ENCODE results near the gene SYT7.

The SYT7 gene

DNA sequence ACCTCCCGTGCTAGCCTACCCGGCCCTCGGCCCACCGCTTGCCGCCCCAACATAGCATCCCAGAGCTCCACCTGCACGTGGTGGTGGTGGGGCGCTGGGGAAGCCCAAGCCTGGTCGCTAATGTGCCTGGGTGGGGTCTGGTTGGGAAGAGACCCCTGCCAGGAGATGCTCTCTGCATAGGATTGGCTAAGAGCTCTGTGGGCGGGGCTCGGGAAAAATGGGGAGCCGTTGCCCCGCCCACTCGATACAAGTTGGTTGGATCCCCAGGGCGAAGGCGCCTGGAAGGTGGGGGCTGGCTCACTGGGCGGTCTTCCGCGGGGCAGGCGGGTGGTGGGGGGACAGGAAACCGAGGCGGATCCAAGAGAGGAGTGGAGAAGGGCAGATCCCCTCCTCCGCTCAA is 64.7 kb downstream of the SYT7 start:
- DNase-seq (ENCODE audit: low read depth in 2 of 2), result no peak

DNA sequence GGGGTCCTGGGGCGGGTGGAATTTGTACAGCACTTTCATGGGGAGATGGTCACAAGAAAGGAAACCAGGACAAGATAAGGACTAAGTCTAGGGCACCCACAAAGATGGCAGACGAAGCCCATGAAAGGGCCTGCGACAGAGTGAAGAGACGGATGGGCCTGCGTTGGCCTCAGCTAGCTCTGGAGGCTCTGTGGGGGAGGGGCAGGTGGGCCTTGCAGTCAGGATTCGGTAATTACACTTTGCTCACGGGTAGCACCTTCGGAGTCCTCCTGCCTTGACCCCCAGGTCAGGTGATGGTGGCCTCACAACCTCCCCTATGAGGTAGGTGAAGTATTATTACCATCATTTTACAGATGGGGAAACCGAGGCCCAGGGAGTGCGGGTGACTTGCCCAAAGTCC is 65.2 kb downstream of the SYT7 start:
- DNase-seq (ENCODE audit: low read depth in 2 of 2), result no peak

DNA sequence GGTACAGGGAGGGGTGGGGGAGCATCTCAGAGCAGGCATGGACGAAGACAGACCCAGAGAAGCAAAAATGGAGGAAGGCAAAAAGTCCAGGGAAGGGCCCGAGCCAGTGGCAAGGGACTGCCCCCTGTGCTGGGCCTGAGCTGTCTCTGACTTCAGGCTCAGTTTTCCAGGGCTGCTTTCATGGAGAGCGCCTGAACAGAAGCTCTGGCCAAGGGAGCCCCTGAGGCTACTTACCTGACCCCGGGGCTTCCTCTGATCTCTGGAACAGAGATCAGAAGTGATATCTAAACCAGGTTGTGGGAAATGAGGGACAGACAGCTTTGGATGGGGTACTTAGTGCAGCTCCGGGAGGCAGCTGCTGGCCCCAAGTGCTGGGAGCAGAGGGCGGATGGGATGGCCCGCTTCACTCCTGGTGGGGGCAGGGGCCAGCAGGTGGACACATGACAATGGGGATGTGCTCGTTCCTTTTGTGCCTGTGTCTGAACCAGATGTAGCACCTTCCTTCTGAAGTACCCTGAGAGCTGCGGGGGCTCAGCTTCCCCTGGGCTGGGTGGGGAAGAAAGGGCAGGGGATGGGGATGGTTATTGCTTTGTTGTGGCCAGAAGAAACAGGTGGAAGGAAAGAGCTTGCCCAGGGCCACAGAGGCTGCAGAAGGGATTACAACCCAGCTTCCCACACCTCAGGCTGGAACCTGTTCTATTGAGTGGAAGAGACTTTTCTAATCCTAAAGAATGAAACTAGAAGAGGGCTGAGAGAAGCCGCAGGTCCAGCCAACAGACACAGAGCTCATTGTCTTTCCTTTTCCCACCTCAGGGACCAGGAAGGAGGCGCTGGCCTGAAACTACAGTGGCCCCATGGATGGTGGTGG is 66.6 kb downstream of the SYT7 start:
- no peak for DNase-seq (ENCODE audit: low read depth in 2 of 2)

DNA sequence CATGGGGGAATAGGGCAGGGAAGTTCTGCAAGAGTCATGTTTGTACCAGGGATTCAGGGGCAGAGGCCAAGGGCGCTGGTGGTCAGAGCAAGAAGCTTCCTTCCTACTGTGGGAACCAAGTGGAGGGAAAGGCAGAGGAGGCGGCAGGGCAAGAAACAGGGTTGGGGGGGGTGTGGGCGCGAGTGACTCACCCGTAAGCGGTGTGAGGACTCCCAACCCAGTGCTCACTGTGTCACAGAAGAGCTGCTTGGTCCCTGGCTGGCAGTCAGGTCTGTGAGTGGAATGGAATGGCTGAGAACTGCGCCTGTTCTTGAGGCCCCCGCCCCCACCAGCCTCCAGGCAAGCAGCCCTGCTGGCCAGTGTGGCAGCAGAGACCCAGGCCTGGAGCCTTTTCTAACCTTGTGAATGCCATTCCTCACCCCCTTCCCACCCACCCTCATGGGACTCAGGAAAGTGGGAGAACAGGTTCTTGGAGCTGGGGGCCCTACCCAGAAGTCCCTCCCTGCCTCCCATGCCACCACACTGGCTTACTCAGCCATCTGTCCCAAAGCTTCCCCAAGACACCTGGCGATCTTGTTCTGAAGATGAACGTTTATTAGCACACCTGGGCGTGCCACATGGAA is 67.6 kb downstream of the SYT7 start:
- no peak for DNase-seq (ENCODE audit: low read depth in 2 of 2)

DNA sequence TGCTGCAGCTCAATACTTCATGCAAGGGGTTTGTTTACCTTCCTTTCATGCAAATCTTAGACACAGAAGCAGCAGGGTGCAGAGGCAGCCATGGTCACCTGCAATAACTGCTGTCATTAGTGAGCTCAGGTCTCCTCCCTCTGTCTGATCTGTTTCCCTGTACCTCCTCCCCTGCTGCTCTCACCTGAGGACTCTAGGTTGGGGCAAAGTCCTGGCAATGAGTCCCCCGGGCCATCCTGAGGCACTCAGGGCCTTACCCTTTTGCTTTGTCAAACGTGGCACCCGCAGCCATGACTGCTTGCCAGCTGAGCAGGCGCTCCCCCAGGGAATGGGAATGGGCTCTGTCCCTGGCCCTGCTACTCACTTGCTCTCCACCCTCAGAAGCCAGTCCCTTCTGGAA is 68.4 kb downstream of the SYT7 start:
- DNase-seq (ENCODE audit: low read depth in 2 of 2), result no peak

DNA sequence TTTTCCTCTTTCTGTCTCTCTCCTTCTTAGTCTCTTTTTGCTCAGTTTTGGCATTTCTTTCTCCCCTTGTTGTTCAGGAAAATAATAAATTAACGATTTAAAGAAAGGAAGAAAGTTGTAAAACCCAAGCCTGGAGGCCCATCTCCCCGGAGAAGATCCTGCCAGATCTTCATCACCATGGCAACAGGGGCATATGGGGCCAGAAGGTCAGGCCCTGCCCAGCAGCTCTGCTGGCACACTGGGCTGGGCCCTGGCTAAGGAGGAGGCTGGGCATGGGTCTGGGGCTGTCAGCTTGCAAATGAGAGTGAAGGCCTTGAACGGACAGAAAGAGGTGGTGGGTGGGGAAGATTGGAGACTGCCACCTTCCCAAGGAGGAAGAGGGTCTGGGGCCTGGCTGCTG is 69.5 kb downstream of the SYT7 start:
- no peak for DNase-seq (ENCODE audit: low read depth in 2 of 2)

DNA sequence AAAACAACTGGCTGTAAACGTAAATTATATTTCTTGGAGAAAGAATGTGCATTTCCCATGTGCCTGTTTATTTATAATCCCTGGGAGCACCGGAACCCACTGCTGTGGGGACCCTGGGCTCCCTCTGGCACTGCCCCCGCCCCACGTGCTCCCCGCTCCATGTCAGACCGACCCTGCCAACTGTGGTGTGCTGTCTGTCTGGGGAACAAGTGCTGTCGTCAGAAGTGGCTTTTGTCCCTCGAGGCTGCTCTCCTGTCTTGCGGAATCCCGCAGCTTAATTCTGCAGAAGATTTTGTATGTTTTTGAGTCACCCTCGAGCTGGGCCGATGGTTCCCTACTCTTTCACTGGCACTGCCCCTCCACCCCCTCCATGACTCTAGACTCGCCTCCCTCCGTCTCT is 69.9 kb downstream of the SYT7 start:
- no peak for DNase-seq (ENCODE audit: low read depth in 2 of 2)

DNA sequence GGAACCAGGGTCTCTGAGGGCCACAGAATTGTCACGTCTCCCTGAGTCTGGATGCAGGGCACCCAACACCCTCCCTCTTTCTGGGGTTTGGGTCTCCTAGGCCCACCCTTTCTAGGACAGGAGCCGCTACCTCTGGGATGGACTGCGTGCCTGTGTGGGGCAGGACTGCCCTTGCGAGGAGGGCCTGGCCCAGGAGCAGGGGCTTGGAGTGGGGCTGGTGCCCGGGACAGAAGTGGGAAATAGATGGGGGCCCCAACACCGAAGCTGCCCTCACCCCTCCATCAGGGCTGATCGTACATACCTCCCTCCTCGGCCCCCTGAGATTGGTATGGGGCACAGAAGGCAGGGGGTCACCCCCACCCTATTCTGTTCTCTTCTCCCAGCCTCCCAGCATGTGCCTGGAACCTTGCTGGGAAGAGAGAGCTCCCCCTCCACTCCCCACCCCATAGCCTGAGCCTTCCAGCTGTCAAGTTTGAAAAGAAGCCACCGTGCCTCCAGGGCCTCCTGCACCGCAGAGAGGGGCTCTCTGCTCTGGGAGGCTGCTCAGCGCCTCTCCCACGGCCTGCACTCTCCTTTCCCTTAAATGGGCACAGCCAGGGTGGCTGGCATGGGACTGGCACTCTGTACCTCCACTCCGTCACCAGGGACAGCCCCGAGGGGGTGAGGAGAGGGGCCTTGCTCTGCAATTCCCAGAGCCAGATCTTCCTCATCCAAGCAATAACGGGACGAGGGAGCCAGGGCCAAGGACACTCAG is 70.5 kb downstream of the SYT7 start:
- DNase-seq (ENCODE audit: low read depth in 2 of 2), result no peak

DNA sequence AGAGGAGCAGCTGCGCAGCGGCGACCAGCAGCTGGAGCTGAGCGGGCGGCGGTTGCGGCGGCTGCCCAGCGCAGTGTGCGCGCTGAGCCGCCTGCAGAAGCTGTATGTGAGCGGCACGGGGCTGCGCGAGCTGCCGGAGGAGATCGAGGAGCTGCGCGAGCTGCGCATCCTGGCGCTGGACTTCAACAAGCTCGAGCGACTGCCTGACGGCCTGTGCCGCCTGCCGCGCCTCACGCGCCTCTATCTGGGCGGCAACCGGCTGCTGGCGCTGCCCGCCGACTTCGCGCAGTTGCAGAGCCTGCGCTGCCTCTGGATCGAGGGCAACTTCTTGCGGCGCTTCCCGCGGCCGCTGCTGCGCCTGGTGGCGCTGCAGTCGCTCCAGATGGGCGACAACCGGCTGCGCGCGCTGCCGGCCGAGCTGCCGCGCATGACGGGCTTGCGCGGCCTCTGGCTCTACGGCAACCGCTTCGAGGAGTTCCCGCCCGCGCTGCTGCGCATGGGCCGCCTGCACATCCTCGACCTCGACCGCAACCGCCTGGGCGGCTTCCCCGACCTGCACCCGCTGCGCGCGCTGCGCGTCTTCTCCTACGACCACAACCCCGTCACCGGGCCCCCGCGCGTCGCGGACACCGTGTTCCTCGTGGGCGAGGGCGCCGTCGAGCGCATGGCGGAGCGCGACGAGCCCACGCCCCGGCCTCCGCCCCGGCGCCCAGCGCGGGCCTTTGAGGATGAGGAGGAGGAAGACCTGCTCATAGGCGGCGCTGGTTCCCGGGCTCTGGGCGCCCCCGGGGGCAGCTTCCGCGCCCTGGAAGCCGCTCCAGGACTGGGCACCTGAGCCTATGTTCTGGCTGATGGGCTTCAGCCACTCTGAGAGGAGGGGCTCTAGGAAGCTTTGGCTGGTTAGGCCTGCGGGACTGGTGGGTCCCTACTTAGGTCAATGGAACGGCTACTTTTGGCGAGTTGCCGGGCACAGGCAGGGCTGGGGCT is 71.5 kb downstream of the SYT7 start:
- peak in 1 of 2 donors; percentile 10 for DNase-seq (ENCODE audit: low read depth in 2 of 2)

DNA sequence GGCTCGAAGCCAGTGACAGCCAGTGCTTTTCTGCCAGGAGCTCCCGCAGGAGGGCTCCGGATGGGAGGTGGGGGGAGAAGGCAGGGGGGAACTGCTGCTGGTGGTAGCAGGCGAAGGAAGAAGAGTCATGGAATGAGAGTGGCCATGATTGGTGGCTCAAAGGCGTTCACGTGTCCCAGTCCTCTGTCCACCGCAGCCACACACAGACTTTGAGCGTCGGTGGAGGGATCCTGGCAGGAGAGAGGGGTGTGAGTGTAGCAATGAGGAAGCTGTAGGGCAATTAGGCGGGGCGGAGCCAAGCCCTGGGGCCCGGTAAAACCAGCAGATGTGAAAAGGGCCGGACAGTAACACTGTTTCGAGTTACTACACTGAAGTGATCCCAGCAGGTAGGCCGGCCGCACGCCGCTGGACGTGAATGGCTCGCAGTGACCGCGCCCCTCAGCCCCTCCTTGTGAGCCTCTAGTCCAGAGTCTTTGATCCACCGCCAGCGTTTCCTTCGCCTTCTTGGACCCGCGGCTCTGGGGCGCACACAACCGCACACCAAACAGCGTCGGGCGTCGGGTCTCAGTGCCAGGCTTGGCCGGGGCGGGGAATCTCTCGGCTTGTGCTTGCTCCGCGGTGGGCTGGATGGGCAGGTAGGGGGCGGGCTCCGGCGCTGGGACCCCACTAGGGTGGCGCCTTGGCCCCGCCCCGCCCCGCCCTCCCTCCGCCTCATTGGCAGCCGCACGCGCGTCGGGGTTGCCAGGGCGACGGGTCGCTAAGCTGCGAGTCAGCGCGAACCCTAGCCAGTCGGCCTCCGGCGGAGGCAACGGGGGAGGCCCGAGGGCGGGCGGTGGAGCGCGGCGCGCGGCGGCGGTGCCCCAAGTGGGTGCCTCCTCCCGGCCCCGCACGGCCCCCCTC is 72.7 kb downstream of the SYT7 start, which contains the start of gene LRRC10B:
TSS of gene LRRC10B (plus strand) at position 788 of the 900 bp plus-strand sequence. CDS start 250 bp downstream, outside the sequence.
- DNase-seq (ENCODE audit: low read depth in 2 of 2), result no peak

DNA sequence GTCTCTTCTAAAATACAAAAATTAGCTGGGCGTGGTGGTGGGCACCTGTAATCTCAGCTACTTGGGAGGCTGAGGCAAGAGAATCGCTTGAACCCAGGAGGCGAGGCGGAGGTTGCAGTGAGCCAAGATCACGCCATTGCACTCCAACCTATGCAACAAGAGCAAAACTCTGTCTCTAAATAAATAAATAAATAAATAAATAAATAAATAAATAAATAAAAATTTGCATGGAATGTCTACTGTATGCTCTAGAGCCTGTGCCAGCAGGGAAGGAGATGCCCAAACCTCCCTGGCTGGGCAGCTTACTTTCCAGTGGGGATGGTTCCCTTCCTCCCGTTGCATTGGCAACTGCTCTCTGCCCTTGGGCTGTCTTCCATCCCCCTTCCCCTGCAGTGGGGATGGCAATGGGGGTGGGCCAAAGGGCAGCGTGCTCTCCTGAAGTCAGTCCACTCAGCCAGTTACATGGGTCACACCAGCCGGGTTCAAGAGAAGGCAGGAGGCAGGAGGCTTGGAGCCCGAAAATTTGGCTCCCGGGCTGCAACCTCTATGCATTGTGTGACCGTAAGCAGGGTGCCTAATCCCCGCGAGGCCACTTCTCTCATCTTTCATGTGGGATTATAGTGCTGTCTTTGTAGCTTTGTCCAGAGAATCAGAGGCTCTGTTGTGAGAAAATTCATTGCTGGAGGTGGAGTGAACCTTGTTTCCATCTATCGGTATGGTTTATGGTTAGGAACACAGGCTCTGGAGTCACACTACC is 73.7 kb downstream of the SYT7 start:
- DNase-seq (ENCODE audit: low read depth in 2 of 2), result no peak

DNA sequence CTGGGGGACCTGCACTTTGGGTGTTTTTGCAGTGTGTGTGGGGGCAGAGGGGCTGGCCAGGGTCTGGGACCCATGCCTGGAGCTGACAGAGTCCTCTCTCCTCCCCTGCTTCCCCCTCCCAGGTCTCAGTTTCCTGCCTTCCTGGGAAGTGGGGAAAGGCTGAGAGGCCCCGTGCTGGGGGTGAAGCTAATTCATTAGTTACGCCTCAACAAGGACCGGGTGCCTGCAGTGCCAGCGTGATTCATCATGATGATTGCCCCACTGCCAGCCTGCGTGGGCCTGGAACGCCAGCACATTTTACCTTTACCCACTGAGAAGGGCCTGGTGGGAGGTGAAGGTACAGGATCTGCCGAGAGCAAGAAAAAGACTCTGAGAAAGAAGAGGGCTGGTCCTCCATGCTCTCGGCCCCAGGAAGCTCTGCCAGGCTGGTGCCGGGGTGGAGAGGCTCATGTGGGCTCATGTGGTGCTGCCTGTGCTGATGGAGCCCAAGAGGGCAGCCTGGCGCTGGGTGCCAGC is 75.2 kb downstream of the SYT7 start:
- no peak for DNase-seq (ENCODE audit: low read depth in 2 of 2)

DNA sequence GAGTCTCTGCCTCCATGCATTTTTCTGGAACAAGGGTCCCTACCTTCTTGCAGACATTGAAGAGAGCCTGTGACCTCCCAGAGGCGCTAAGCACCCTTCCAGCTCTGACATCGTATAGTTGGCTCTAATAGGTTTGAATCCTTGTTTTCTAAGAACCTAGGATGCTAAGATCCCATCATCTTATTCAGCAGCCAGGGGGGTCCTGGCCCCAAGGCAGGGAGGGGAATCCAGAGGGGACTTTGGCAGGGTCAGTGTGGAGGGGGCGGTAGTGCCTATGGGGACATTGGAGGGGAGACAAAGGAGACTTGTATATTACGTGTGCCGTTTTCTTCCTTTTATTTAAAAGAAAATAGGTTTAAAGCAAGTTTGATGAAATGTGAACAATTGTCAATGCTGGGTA is 75.8 kb downstream of the SYT7 start:
- no peak for DNase-seq (ENCODE audit: low read depth in 2 of 2)

DNA sequence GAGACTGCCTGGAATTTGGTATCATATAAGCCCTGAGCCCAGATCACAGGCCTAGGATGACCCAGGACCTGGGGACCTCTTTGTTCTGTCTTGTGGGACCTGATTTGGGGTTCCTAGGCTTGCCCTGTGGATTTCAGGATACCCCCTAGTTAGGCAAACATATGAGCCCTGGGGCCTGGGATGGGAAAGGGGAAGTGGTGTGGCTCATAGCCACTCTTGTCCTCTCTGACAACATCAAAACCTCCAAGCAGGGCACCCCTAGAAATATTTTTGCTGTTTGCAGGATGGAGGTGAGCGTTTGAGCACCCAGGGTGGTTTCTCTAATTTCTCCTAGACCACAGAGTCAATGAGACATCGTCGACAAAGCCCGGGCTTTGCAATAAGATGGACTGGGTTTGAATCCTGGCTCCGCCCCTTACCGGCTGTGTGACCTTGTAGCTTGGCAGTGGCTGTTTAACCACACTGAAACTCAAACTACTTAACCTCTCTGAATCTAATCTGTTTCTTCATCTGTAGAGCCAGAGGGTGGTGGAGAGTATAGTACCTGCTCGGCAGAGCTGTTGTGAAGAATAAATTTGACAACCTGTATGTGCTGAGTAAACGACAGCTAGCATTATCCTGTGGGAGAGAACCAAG is 77.6 kb downstream of the SYT7 start:
- no peak for DNase-seq (ENCODE audit: low read depth in 2 of 2)

DNA sequence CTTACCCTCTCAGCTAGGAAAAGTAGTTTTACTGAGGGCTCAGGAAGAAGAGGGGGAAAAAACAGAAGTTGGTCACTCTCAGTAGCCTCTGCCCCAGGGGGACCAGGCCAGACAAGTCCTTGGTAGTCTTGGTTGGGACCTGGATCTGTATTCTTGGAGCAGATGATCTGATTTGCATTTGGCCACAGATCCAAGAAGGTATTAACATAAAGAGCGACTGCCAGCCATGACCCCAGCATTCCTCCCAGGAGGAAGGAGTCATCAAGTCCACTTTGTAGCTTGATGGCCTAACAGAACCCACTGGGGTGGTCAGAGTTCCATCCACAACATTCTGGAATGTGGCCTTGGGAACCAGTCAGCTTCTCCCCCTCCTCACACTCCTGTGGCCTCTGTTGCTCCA is 78.4 kb downstream of the SYT7 start:
- no peak for DNase-seq (ENCODE audit: low read depth in 2 of 2)

DNA sequence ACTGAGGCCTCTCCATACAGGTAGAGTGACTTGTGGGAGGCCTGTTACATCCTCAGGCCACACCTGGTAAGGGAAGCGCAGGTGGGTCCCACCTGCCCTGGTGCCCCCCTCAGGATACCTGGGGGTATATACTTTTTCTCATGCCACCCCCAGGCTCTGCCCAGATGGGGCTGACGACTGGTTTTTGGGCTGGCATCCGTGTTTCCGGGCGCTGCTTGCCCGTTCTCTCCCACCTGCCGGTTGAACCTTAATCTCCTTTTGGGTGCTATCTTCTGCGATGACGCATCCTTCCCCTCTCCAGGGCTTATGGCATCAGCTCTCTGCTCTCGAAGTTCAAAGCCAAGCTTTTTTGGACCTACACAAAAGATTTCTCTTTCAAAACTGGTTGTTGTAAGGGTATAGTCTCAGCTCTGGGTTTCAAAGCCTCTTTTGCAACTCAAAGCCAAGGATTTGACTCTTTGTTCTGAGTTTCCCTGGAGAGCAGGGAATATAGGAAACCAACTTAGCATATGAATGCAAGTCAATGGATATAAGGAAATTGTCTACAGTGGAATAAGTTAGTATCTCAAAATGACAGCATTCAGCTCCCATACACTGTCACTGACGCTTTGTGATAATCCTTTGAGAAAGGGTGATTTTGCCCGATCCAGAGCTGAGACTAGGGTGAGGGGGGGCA is 80.9 kb downstream of the SYT7 start:
- no peak for DNase-seq (ENCODE audit: low read depth in 2 of 2)

DNA sequence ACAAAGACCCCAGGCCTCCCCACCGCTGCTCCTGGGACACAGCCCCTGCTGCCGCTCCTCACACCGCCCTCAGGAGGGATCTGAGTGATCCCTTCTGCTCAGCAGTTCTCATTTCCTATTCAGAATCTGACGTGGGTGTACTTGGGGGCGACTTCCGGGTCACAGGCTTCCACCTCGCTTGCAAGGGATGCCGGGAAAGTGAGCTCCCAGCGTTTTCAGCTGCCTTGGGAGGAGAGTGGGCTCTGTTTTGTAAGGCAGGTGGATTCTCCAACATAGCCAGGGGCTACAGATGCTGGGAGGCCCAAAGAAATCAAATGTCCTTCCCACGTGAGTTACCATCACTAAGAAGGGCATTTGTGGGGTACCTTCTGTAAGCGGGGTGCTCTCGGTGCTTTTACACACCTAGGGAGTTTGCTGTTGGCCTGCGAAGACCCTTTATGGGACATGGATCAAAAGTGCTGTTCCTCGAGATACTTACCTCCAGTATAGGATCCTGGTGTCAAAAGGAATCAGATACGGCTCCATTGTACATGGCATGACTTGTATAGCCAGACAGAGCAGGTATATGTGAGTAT is 82.0 kb downstream of the SYT7 start:
- DNase-seq (ENCODE audit: low read depth in 2 of 2), result no peak

DNA sequence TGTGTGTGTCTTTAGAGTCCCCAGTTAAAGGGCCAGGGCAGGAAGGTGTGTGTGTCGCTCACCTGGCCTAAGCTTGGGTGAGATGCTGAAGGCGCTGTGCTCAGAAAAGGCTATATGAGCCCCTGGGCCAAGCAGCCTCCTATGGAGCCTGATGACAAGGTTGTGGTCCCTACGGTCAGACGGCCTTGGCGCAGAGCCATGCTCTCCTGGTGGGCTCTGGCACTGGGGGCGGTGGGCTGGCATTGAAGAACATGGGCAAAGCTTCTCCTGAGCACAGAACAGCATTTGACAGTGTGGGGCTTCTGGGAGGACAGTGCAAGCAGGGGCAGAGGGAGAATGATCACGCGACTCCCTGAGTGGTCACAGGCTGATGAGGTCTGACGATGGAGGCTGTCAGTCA is 83.0 kb downstream of the SYT7 start:
- no peak for DNase-seq (ENCODE audit: low read depth in 2 of 2)

Measured in stimulated activated CD8-positive, alpha-beta memory T cell treated with anti-CD3 and anti-CD28 coated beads, Interleukin-2, amount 100 ng/mL, for 1 hour (primary cell).